ENCODE data around the gene PKNOX2. TPM values are rescaled to one million over a fixed set of nuclear protein-coding genes. Genes with fewer than 3 reads are reported as not detected.

Gene PKNOX2
- polyA plus RNA-seq, 2 of the 4 experiments (the other 2 are of a cell fraction) = not detected

DNA sequence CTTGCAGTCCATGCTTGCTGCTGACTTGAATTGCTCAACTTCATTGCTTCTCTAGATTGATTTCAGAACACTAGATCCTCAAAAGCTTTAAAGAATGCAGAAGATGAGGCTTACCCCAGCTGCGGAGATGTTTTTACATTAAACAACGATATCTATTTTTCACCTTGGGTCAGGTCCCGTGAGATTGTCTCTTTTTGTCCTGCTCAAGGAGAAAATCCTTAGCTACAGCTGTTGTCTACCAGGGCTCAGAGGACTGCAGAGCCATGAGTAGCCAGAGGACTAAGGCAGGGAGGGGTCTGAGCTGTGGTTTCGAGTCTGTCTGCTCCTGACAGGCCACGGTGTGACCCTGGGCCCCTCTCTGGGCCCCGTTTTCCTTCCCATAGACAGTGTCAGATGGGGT lies 51.4 kb downstream of the PKNOX2 start:
- Histone ChIP-seq H3K27ac (no peak overlapping the region), H3K4me3 (no peak overlapping the region), H3K9me3 (no peaks in the 10 kb centered on the region), H3K4me2 (no peak overlapping the region), H3K4me1 (no peaks in the 10 kb centered on the region)
- DNase-seq (ENCODE audit: low read depth in 1 of 2, low spot score in 1 of 2) = no peak
- TF ChIP-seq ESRRA (IDR thresholded peaks at IDR 0.05; ENCODE audit: borderline replicate concordance, low read length) (no peak), FOXS1 (CRISPR knock-in tag; IDR thresholded peaks at IDR 0.05) (no peak)
- TF ChIP-seq, protein P1, sequence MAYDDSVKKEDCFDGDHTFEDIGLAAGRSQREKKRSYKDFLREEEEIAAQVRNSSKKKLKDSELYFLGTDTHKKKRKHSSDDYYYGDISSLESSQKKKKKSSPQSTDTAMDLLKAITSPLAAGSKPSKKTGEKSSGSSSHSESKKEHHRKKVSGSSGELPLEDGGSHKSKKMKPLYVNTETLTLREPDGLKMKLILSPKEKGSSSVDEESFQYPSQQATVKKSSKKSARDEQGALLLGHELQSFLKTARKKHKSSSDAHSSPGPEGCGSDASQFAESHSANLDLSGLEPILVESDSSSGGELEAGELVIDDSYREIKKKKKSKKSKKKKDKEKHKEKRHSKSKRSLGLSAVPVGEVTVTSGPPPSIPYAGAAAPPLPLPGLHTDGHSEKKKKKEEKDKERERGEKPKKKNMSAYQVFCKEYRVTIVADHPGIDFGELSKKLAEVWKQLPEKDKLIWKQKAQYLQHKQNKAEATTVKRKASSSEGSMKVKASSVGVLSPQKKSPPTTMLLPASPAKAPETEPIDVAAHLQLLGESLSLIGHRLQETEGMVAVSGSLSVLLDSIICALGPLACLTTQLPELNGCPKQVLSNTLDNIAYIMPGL (CRISPR knock-in tag; IDR thresholded peaks at IDR 0.05; ENCODE audit: borderline replicate concordance) = no peak
- WGBS (ENCODE audit: missing lambda C conversion rate) = 79% methylated on average over 3 of the region's 6 CpGs
- no peak for FAIRE-seq
- CTCF ChIA-PET = no interaction called here
- POLR2A ChIA-PET = no interaction called here
- ATAC-seq = no peak

DNA sequence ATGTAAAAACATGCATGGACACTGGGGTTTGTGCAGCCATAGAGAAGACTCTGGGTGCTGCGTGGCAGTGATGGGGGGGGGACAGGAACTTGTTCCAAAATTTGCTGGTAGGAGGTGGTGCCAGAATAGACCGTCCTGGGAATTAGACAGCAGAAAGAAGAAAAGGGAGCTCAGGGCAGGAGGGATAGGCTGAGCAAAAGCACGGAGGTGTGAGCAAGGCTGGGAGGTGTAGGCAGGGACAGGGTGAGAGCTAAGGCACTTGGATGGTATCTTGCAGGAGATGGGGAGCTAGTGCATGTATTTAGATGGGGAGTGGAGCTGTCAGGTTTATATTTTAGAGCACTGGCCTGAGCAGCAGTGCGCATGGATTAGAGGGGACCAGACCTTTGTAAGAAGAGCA lies 53.8 kb downstream of the PKNOX2 start:
- 38% methylated on average over 3 of the region's 4 CpGs for WGBS (ENCODE audit: missing lambda C conversion rate)
- DNase-seq (ENCODE audit: low read depth in 1 of 2, low spot score in 1 of 2) (no peak), ATAC-seq (no peak), FAIRE-seq (no peak)
- no peak overlapping the region for H3K4me3 ChIP-seq
- H3K4me1 ChIP-seq = no peaks in the 10 kb centered on the region
- H3K27ac ChIP-seq = no peak overlapping the region
- H3K4me2 ChIP-seq = no peak overlapping the region
- no peaks in the 10 kb centered on the region for H3K9me3 ChIP-seq
- ChIA-PET POLR2A (no interaction called here), CTCF (interaction anchor here (1.5 kb wide), 1 partner anchor 127 kb away, joined by 6 read pairs; no protein-coding TSS in a partner anchor)
- no peak for TF ChIP-seq BHLHE40 (IDR thresholded peaks at IDR 0.05; ENCODE audit: low read depth, low read length)
- TF ChIP-seq MYC (IDR thresholded peaks at IDR 0.05; ENCODE audit: borderline replicate concordance, low read length) = no peak
- TF ChIP-seq ZNF302 (CRISPR knock-in tag; IDR thresholded peaks at IDR 0.05) = no peak

DNA sequence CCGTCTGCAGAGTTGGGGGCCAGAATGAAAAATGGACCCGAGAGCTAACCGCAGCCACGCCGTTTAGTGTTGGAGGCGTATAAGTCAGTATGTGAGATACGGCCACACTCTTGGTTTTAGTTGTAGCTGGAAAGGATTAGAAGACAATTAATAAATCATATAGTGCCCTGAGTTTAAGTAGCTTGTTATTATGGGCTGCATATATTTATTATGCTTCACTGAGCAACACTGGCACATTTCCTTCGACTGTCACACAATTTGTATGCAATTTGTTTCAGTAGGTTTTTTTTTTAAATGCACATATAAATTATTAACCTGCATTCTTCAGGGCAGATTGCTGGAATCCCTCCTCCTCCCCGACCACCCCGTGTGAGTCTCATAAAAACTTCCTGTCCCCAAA lies 56.9 kb downstream of the PKNOX2 start:
- no peak for FAIRE-seq

More for the DNA sequence above, 56.9 kb downstream of the PKNOX2 start:
- ChIA-PET CTCF (no interaction called here), POLR2A (no interaction called here)
- TF ChIP-seq HDAC2 (IDR thresholded peaks at IDR 0.05) (no peak), MYC (IDR thresholded peaks at IDR 0.05; ENCODE audit: borderline replicate concordance, low read length) (no peak), EP300 (IDR thresholded peaks at IDR 0.05) (no peak), TP53 (CRISPR knock-in tag; IDR thresholded peaks at IDR 0.05) (no peak), POLR2AphosphoS2 (conservative IDR thresholded peaks at IDR 0.05; ENCODE audit: low read length) (no peak), ZFP36 (IDR thresholded peaks at IDR 0.05; ENCODE audit: borderline replicate concordance, partially characterized antibody) (no peak), RAD21 (conservative IDR thresholded peaks at IDR 0.05 in 1 of 2, IDR thresholded peaks at IDR 0.05 in 1 of 2) (no peak), HOXB5 (CRISPR knock-in tag; IDR thresholded peaks at IDR 0.05) (no peak), POLR2A (IDR thresholded peaks at IDR 0.05; ENCODE audit: low read length) (no peak), SMC3 (IDR thresholded peaks at IDR 0.05) (no peak), MAFK (IDR thresholded peaks at IDR 0.05; ENCODE audit: partially characterized antibody) (no peak), CBX8 (IDR thresholded peaks at IDR 0.05) (no peak), TFCP2L1 (CRISPR knock-in tag; IDR thresholded peaks at IDR 0.05) (no peak)
- TF ChIP-seq, protein P2, sequence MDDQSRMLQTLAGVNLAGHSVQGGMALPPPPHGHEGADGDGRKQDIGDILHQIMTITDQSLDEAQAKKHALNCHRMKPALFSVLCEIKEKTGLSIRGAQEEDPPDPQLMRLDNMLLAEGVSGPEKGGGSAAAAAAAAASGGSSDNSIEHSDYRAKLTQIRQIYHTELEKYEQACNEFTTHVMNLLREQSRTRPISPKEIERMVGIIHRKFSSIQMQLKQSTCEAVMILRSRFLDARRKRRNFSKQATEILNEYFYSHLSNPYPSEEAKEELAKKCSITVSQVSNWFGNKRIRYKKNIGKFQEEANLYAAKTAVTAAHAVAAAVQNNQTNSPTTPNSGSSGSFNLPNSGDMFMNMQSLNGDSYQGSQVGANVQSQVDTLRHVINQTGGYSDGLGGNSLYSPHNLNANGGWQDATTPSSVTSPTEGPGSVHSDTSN (IDR thresholded peaks at IDR 0.05) = no peak
- TF ChIP-seq, protein P3, sequence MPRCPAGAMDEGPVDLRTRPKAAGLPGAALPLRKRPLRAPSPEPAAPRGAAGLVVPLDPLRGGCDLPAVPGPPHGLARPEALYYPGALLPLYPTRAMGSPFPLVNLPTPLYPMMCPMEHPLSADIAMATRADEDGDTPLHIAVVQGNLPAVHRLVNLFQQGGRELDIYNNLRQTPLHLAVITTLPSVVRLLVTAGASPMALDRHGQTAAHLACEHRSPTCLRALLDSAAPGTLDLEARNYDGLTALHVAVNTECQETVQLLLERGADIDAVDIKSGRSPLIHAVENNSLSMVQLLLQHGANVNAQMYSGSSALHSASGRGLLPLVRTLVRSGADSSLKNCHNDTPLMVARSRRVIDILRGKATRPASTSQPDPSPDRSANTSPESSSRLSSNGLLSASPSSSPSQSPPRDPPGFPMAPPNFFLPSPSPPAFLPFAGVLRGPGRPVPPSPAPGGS (IDR thresholded peaks at IDR 0.05) = no peak
- TF ChIP-seq, protein P4, sequence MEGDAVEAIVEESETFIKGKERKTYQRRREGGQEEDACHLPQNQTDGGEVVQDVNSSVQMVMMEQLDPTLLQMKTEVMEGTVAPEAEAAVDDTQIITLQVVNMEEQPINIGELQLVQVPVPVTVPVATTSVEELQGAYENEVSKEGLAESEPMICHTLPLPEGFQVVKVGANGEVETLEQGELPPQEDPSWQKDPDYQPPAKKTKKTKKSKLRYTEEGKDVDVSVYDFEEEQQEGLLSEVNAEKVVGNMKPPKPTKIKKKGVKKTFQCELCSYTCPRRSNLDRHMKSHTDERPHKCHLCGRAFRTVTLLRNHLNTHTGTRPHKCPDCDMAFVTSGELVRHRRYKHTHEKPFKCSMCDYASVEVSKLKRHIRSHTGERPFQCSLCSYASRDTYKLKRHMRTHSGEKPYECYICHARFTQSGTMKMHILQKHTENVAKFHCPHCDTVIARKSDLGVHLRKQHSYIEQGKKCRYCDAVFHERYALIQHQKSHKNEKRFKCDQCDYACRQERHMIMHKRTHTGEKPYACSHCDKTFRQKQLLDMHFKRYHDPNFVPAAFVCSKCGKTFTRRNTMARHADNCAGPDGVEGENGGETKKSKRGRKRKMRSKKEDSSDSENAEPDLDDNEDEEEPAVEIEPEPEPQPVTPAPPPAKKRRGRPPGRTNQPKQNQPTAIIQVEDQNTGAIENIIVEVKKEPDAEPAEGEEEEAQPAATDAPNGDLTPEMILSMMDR (IDR thresholded peaks at IDR 0.05) = no peak
- TF ChIP-seq, protein P5, sequence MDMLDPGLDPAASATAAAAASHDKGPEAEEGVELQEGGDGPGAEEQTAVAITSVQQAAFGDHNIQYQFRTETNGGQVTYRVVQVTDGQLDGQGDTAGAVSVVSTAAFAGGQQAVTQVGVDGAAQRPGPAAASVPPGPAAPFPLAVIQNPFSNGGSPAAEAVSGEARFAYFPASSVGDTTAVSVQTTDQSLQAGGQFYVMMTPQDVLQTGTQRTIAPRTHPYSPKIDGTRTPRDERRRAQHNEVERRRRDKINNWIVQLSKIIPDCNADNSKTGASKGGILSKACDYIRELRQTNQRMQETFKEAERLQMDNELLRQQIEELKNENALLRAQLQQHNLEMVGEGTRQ (IDR thresholded peaks at IDR 0.05) = no peak
- TF ChIP-seq, protein P1 (CRISPR knock-in tag; IDR thresholded peaks at IDR 0.05; ENCODE audit: borderline replicate concordance) = no peak
- no peak overlapping the region for H3K27ac ChIP-seq
- ATAC-seq = no peak
- H3K4me3 ChIP-seq = no peak overlapping the region
- no peaks in the 10 kb centered on the region for H3K9me3 ChIP-seq
- DNase-seq (ENCODE audit: low read depth in 1 of 2, low spot score in 1 of 2) = no peak
- H3K4me1 ChIP-seq = no peaks in the 10 kb centered on the region
- no peak overlapping the region for H3K4me2 ChIP-seq
- WGBS (ENCODE audit: missing lambda C conversion rate) = 45% methylated on average over 10 of the region's 10 CpGs

All from A549 (cell line).